Duodenal mucosa (tissue), 2 donors: Measurements from ENCODE around the gene C2CD2.

Experiments
- H3K27ac ChIP-seq: one replicate; pipeline ENCODE4 v1.7.0; 2013; ENCODE audit warnings: low read depth, low read length
- H3K27me3 ChIP-seq, 2 donors: one replicate each; pipeline ENCODE4 v1.7.0; 2013; ENCODE audit warnings: low read length in 2 of 2, control low read depth in 1 of 2; ENCODE audit not compliant: insufficient read depth in 2 of 2, control insufficient read depth in 1 of 2
- H3K36me3 ChIP-seq, 2 donors: one replicate each; pipeline ENCODE4 v1.7.0; 2013; ENCODE audit warnings: low read length in 2 of 2, control low read depth in 1 of 2; ENCODE audit not compliant: insufficient read depth in 2 of 2, control insufficient read depth in 1 of 2
- H3K4me1 ChIP-seq, 2 donors: one replicate each; pipeline ENCODE4 v1.7.0; 2013; ENCODE audit warnings: low read length in 2 of 2, control low read depth in 1 of 2; ENCODE audit not compliant: insufficient read depth in 2 of 2, control insufficient read depth in 1 of 2
- H3K4me3 ChIP-seq, 2 donors: one replicate each; pipeline ENCODE4 v1.7.0; 2013; ENCODE audit warnings: low read length in 2 of 2, low read depth in 1 of 2
- H3K9ac ChIP-seq, 2 donors: one replicate each; pipeline ENCODE4 v1.7.0; 2013; ENCODE audit warnings: low read length in 2 of 2, low read depth in 1 of 2
- H3K9me3 ChIP-seq, 2 donors: one replicate each; pipeline ENCODE4 v1.7.0; 2013; ENCODE audit warnings: low read length in 2 of 2, control low read depth in 1 of 2; ENCODE audit not compliant: control insufficient read depth in 1 of 2

The C2CD2 gene

GRCh38 chr21:41925767-41926116, 28.1 kb downstream of the C2CD2 start:
- peak overlapping the region; percentile 76 for H3K27ac ChIP-seq
- H3K27me3 ChIP-seq: no peaks in the 10 kb centered on the region
- peak overlapping the region; percentile 91 to 92 for H3K9ac ChIP-seq
- H3K4me1 ChIP-seq: peaks cover 25 to 48% of the 10 kb centered on the region in 2 donors
- H3K4me3 ChIP-seq: peak overlapping the region; percentile 78 to 81
- no peaks in the 10 kb centered on the region for H3K9me3 ChIP-seq
- H3K36me3 ChIP-seq: no peaks in the 10 kb centered on the region

- H3K9ac ChIP-seq: no peak overlapping the region
- H3K27me3 ChIP-seq: no peaks in the 10 kb centered on the region
- H3K36me3 ChIP-seq: no peaks in the 10 kb centered on the region
- peaks cover 20 to 37% of the 10 kb centered on the region in 2 donors for H3K4me1 ChIP-seq
- H3K27ac ChIP-seq: no peak overlapping the region
- H3K4me3 ChIP-seq: no peak overlapping the region
- no peaks in the 10 kb centered on the region for H3K9me3 ChIP-seq
Observed at GRCh38 chr21:41924368-41924754, 29.5 kb downstream of the C2CD2 start.

GRCh38 chr21:41923631-41924367, 30.0 kb downstream of the C2CD2 start:
- H3K4me3 ChIP-seq: no peak overlapping the region
- no peaks in the 10 kb centered on the region for H3K27me3 ChIP-seq
- peak overlapping the region; percentile 40 for H3K27ac ChIP-seq
- H3K36me3 ChIP-seq: peaks cover 0 to 3% of the 10 kb centered on the region in 2 donors
- peaks cover 18 to 33% of the 10 kb centered on the region in 2 donors for H3K4me1 ChIP-seq
- H3K9ac ChIP-seq: no peak overlapping the region
- H3K9me3 ChIP-seq: no peaks in the 10 kb centered on the region

- no peaks in the 10 kb centered on the region for H3K9me3 ChIP-seq
- H3K36me3 ChIP-seq: peaks cover under 1 to 9% of the 10 kb centered on the region in 2 donors
- H3K27ac ChIP-seq: no peak overlapping the region
- H3K4me1 ChIP-seq: peaks cover 18 to 30% of the 10 kb centered on the region in 2 donors
- no peaks in the 10 kb centered on the region for H3K27me3 ChIP-seq
- H3K9ac ChIP-seq: no peak overlapping the region
- no peak overlapping the region for H3K4me3 ChIP-seq
Observed at GRCh38 chr21:41923186-41923585, 30.6 kb downstream of the C2CD2 start.

GRCh38 chr21:41921021-41921420, 32.8 kb downstream of the C2CD2 start:
- Histone ChIP-seq H3K36me3 (peaks cover 15 to 25% of the 10 kb centered on the region in 2 donors), H3K9ac (no peak overlapping the region), H3K9me3 (no peaks in the 10 kb centered on the region), H3K4me1 (peaks cover 12 to 17% of the 10 kb centered on the region in 2 donors), H3K27me3 (no peaks in the 10 kb centered on the region), H3K27ac (no peak overlapping the region), H3K4me3 (no peak overlapping the region)

GRCh38 chr21:41920476-41920875, 33.3 kb downstream of the C2CD2 start:
- Histone ChIP-seq H3K27me3 (no peaks in the 10 kb centered on the region), H3K9me3 (no peaks in the 10 kb centered on the region), H3K4me3 (no peak overlapping the region), H3K36me3 (peaks cover 19 to 30% of the 10 kb centered on the region in 2 donors), H3K27ac (no peak overlapping the region), H3K4me1 (peaks cover 7 to 12% of the 10 kb centered on the region in 2 donors), H3K9ac (no peak overlapping the region)

- Histone ChIP-seq H3K4me1 (peaks cover 3 to 9% of the 10 kb centered on the region in 2 donors), H3K4me3 (no peak overlapping the region), H3K27ac (no peak overlapping the region), H3K36me3 (peaks cover 19 to 32% of the 10 kb centered on the region in 2 donors), H3K9me3 (no peaks in the 10 kb centered on the region), H3K27me3 (no peaks in the 10 kb centered on the region), H3K9ac (no peak overlapping the region)
Observed at GRCh38 chr21:41919666-41920398, 34.0 kb downstream of the C2CD2 start.

- H3K9me3 ChIP-seq: no peaks in the 10 kb centered on the region
- no peak overlapping the region for H3K9ac ChIP-seq
- peaks cover 19 to 40% of the 10 kb centered on the region in 2 donors for H3K36me3 ChIP-seq
- no peak overlapping the region for H3K4me3 ChIP-seq
- no peak overlapping the region for H3K27ac ChIP-seq
- no peaks in the 10 kb centered on the region for H3K27me3 ChIP-seq
- H3K4me1 ChIP-seq: peaks cover 0 to 5% of the 10 kb centered on the region in 2 donors
Observed at GRCh38 chr21:41918561-41919358, 35.1 kb downstream of the C2CD2 start.

GRCh38 chr21:41917531-41917930, 36.3 kb downstream of the C2CD2 start:
- Histone ChIP-seq H3K27ac (no peak overlapping the region), H3K27me3 (no peaks in the 10 kb centered on the region), H3K4me1 (no peaks in the 10 kb centered on the region), H3K36me3 (peaks cover 25 to 50% of the 10 kb centered on the region in 2 donors), H3K9me3 (no peaks in the 10 kb centered on the region), H3K9ac (no peak overlapping the region), H3K4me3 (no peak overlapping the region)
